ENCODE data around the gene PPFIA2.

Gene PPFIA2

GRCh38 chr12:81439344-81439743 lies 319.8 kb downstream of the PPFIA2 start:
- Histone ChIP-seq H3K9me3 (no peaks in the 10 kb centered on the region), H3K36me3 (replicated peaks) (no peaks in the 10 kb centered on the region; the same call in 1 of the 2 replicates), H3K4me1 (no peaks in the 10 kb centered on the region), H3K4me3 (no peak overlapping the region), H3K27me3 (ENCODE audit: low read depth) (no peaks in the 10 kb centered on the region)
- no peak for DNase-seq (ENCODE audit: low spot score in 2 of 2)
- in situ Hi-C loops (cut with MboI; ENCODE audit: low sequenced_read_pairs): no loop called here

- in situ Hi-C loops (cut with MboI; ENCODE audit: low sequenced_read_pairs): no loop called here
- no peaks in the 10 kb centered on the region for H3K36me3 ChIP-seq (replicated peaks)
Measured at GRCh38 chr12:81417056-81417455, 342.1 kb downstream of the PPFIA2 start.

GRCh38 chr12:81416571-81416970 lies 342.6 kb downstream of the PPFIA2 start:
- no peak for DNase-seq (ENCODE audit: low spot score in 2 of 2)
- Histone ChIP-seq H3K4me1 (peaks cover 16% of the 10 kb centered on the region), H3K36me3 (replicated peaks) (no peaks in the 10 kb centered on the region), H3K4me3 (no peak overlapping the region), H3K27me3 (ENCODE audit: low read depth) (no peaks in the 10 kb centered on the region), H3K9me3 (no peaks in the 10 kb centered on the region)
- in situ Hi-C loops (cut with MboI; ENCODE audit: low sequenced_read_pairs): no loop called here

More at GRCh38 chr12:81417056-81417455, 342.1 kb downstream of the PPFIA2 start:
- H3K27me3 ChIP-seq (ENCODE audit: low read depth): no peaks in the 10 kb centered on the region
- no peak overlapping the region for H3K4me3 ChIP-seq
- DNase-seq (ENCODE audit: low spot score in 2 of 2): no peak
- no peaks in the 10 kb centered on the region for H3K9me3 ChIP-seq
- H3K4me1 ChIP-seq: peaks cover 16% of the 10 kb centered on the region

GRCh38 chr12:81414441-81414840 lies 344.7 kb downstream of the PPFIA2 start:
- Histone ChIP-seq H3K9me3 (no peaks in the 10 kb centered on the region), H3K27me3 (ENCODE audit: low read depth) (no peaks in the 10 kb centered on the region), H3K4me1 (peaks cover 16% of the 10 kb centered on the region), H3K36me3 (replicated peaks) (no peaks in the 10 kb centered on the region), H3K4me3 (no peak overlapping the region)
- in situ Hi-C loops (cut with MboI; ENCODE audit: low sequenced_read_pairs): no loop called here
- no peak for DNase-seq (ENCODE audit: low spot score in 2 of 2)

- DNase-seq (ENCODE audit: low spot score in 2 of 2): no peak
- H3K36me3 ChIP-seq (replicated peaks): no peaks in the 10 kb centered on the region
- H3K27me3 ChIP-seq (ENCODE audit: low read depth): no peaks in the 10 kb centered on the region
- peaks cover 11% of the 10 kb centered on the region for H3K4me1 ChIP-seq
- in situ Hi-C loops (cut with MboI; ENCODE audit: low sequenced_read_pairs): no loop called here
- no peaks in the 10 kb centered on the region for H3K9me3 ChIP-seq
- no peak overlapping the region for H3K4me3 ChIP-seq
Measured at GRCh38 chr12:81412940-81413339, 346.2 kb downstream of the PPFIA2 start.

- DNase-seq (ENCODE audit: low spot score in 2 of 2): no peak
- in situ Hi-C loops (cut with MboI; ENCODE audit: low sequenced_read_pairs): no loop called here
- no peaks in the 10 kb centered on the region for H3K27me3 ChIP-seq (ENCODE audit: low read depth)
- no peaks in the 10 kb centered on the region; the same call in 1 of the 2 replicates for H3K4me1 ChIP-seq
- H3K36me3 ChIP-seq (replicated peaks): peaks cover 7% of the 10 kb centered on the region
- no peaks in the 10 kb centered on the region for H3K9me3 ChIP-seq
- H3K4me3 ChIP-seq: no peak overlapping the region
Measured at GRCh38 chr12:81403348-81403747, 355.8 kb downstream of the PPFIA2 start.

- H3K4me3 ChIP-seq: no peak overlapping the region
- no peaks in the 10 kb centered on the region; the same call in 1 of the 2 replicates for H3K4me1 ChIP-seq
- no peak for DNase-seq (ENCODE audit: low spot score in 2 of 2)
- in situ Hi-C loops (cut with MboI; ENCODE audit: low sequenced_read_pairs): no loop called here
- H3K36me3 ChIP-seq (replicated peaks): peaks cover 7% of the 10 kb centered on the region
- H3K27me3 ChIP-seq (ENCODE audit: low read depth): no peaks in the 10 kb centered on the region
- no peaks in the 10 kb centered on the region for H3K9me3 ChIP-seq
Measured at GRCh38 chr12:81401241-81401640, 357.9 kb downstream of the PPFIA2 start.

- peaks cover 7% of the 10 kb centered on the region for H3K36me3 ChIP-seq (replicated peaks)
- in situ Hi-C loops (cut with MboI; ENCODE audit: low sequenced_read_pairs): no loop called here
- DNase-seq (ENCODE audit: low spot score in 2 of 2): no peak
- H3K4me3 ChIP-seq: no peak overlapping the region
- no peaks in the 10 kb centered on the region for H3K27me3 ChIP-seq (ENCODE audit: low read depth)
- H3K9me3 ChIP-seq: no peaks in the 10 kb centered on the region
- no peaks in the 10 kb centered on the region; the same call in 1 of the 2 replicates for H3K4me1 ChIP-seq
Measured at GRCh38 chr12:81400024-81400423, 359.1 kb downstream of the PPFIA2 start.

- no peaks in the 10 kb centered on the region for H3K9me3 ChIP-seq
- in situ Hi-C loops (cut with MboI; ENCODE audit: low sequenced_read_pairs): no loop called here
- no peak for DNase-seq (ENCODE audit: low spot score in 2 of 2)
- H3K4me1 ChIP-seq: no peaks in the 10 kb centered on the region
- H3K4me3 ChIP-seq: no peak overlapping the region
- no peaks in the 10 kb centered on the region for H3K27me3 ChIP-seq (ENCODE audit: low read depth)
- no peaks in the 10 kb centered on the region for H3K36me3 ChIP-seq (replicated peaks)
Measured at GRCh38 chr12:81395431-81395830, 363.7 kb downstream of the PPFIA2 start.

- no peak overlapping the region for H3K4me3 ChIP-seq
- peak in 1 of 2 experiments; percentile 51 for DNase-seq (ENCODE audit: low spot score in 2 of 2)
- H3K36me3 ChIP-seq (replicated peaks): no peaks in the 10 kb centered on the region
- H3K4me1 ChIP-seq: no peaks in the 10 kb centered on the region
- in situ Hi-C loops (cut with MboI; ENCODE audit: low sequenced_read_pairs): no loop called here
- no peaks in the 10 kb centered on the region for H3K9me3 ChIP-seq
- H3K27me3 ChIP-seq (ENCODE audit: low read depth): no peaks in the 10 kb centered on the region
Measured at GRCh38 chr12:81389550-81390099, 369.5 kb downstream of the PPFIA2 start.

- Histone ChIP-seq H3K36me3 (replicated peaks) (0 out of 2 replicates have a peak, but pooled peaks cover 4% of the 10 kb centered on the region), H3K4me1 (no peaks in the 10 kb centered on the region), H3K27me3 (ENCODE audit: low read depth) (no peaks in the 10 kb centered on the region), H3K9me3 (no peaks in the 10 kb centered on the region), H3K4me3 (no peak overlapping the region)
- no peak for DNase-seq (ENCODE audit: low spot score in 2 of 2)
- in situ Hi-C loops (cut with MboI; ENCODE audit: low sequenced_read_pairs): no loop called here
Measured at GRCh38 chr12:81386101-81386500, 373.0 kb downstream of the PPFIA2 start.

GRCh38 chr12:81381951-81382350 lies 377.2 kb downstream of the PPFIA2 start:
- Histone ChIP-seq H3K4me3 (no peak overlapping the region), H3K9me3 (no peaks in the 10 kb centered on the region), H3K27me3 (ENCODE audit: low read depth) (no peaks in the 10 kb centered on the region), H3K4me1 (no peaks in the 10 kb centered on the region), H3K36me3 (replicated peaks) (0 out of 2 replicates have a peak, but pooled peaks cover 4% of the 10 kb centered on the region)
- no peak for DNase-seq (ENCODE audit: low spot score in 2 of 2)
- in situ Hi-C loops (cut with MboI; ENCODE audit: low sequenced_read_pairs): no loop called here

GRCh38 chr12:81378601-81379285 lies 380.4 kb downstream of the PPFIA2 start:
- no peaks in the 10 kb centered on the region for H3K27me3 ChIP-seq (ENCODE audit: low read depth)
- DNase-seq (ENCODE audit: low spot score in 2 of 2): no peak
- no peak overlapping the region for H3K4me3 ChIP-seq
- no peaks in the 10 kb centered on the region for H3K4me1 ChIP-seq
- no peaks in the 10 kb centered on the region for H3K9me3 ChIP-seq
- H3K36me3 ChIP-seq (replicated peaks): peaks cover 7% of the 10 kb centered on the region; the same call in 1 of the 2 replicates
- in situ Hi-C loops (cut with MboI; ENCODE audit: low sequenced_read_pairs): no loop called here

- Histone ChIP-seq H3K4me1 (no peaks in the 10 kb centered on the region), H3K27me3 (ENCODE audit: low read depth) (no peaks in the 10 kb centered on the region), H3K9me3 (no peaks in the 10 kb centered on the region), H3K36me3 (replicated peaks) (peaks cover 5% of the 10 kb centered on the region; the same call in 1 of the 2 replicates), H3K4me3 (no peak overlapping the region)
- DNase-seq (ENCODE audit: low spot score in 2 of 2): no peak
- in situ Hi-C loops (cut with MboI; ENCODE audit: low sequenced_read_pairs): no loop called here
Measured at GRCh38 chr12:81377771-81378170, 381.4 kb downstream of the PPFIA2 start.
